ENCODE data around the gene NHLRC2. TPM values are rescaled to one million over a fixed set of nuclear protein-coding genes. Genes with fewer than 3 reads are reported as not detected.
A peak's percentile ranks its signal among the peaks of the same experiment; 100 is the strongest.

The NHLRC2 gene
- total RNA-seq, 1 donor from 2014 or later, result 27.2 TPM

DNA sequence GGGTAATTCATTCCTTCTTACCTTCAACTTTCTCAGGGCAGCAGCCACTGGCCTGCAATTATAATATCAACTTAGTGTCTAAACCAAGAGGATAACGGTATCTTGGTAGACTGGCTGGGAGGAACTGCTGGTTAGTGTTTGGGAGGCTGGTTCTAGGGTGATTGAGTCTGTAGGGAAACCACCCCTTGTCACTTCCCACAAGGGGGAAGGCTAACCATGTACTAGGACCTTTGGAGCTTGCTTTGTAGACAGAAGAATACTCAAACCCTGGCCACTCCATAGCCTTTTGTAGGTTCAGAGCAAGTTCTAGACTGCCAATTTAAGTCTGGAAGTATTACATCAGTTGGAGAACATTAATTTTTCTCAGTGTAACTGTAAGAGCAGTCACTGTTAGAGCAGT, 51.3 kb downstream of the NHLRC2 start:
- no peaks in the 10 kb centered on the region for H3K27me3 Mint-ChIP-seq

GRCh38 chr10:113907166-113907565, 52.7 kb downstream of the NHLRC2 start:
- H3K9me3 Mint-ChIP-seq, result no peaks in the 10 kb centered on the region
- no peaks in the 10 kb centered on the region for H3K4me1 Mint-ChIP-seq
- H3K36me3 Mint-ChIP-seq (ENCODE audit: low read depth), result peaks cover 33% of the 10 kb centered on the region
- no peak overlapping the region for H3K4me3 Mint-ChIP-seq
- no peaks in the 10 kb centered on the region for H3K27me3 Mint-ChIP-seq
- H3K27ac Mint-ChIP-seq, result no peak overlapping the region
- intact Hi-C loops (cut with micrococcal nuclease), result no loop called here
- no peak for DNase-seq

More for the DNA sequence above, 51.3 kb downstream of the NHLRC2 start:
- intact Hi-C loops (cut with micrococcal nuclease), result no loop called here
- no peak overlapping the region for H3K4me3 Mint-ChIP-seq
- H3K36me3 Mint-ChIP-seq (ENCODE audit: low read depth), result peaks cover 39% of the 10 kb centered on the region
- no peaks in the 10 kb centered on the region for H3K9me3 Mint-ChIP-seq
- no peak overlapping the region for H3K27ac Mint-ChIP-seq
- peaks cover 2% of the 10 kb centered on the region for H3K4me1 Mint-ChIP-seq
- no peak for DNase-seq

DNA sequence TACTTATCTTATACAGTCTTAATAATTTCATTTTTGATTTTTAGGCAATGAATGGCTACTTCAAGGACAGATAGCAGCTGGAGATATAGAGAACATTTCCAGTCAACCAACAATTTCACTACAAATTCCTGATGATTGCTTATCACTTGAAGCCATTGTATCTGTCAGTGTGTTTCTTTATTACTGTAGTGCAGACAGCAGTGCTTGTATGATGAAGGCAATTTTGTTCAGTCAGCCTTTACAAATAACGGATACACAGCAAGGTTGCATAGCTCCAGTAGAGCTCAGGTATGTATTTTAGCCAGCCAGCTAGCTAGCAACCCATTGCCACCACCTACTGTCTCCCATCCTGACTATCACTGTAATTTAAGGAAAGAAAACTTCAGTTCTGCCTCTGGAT, 53.8 kb downstream of the NHLRC2 start:
- H3K36me3 Mint-ChIP-seq (ENCODE audit: low read depth), result peaks cover 32% of the 10 kb centered on the region
- H3K9me3 Mint-ChIP-seq, result no peaks in the 10 kb centered on the region
- no peaks in the 10 kb centered on the region for H3K27me3 Mint-ChIP-seq
- H3K4me3 Mint-ChIP-seq, result no peak overlapping the region
- no peak for DNase-seq
- no peak overlapping the region for H3K27ac Mint-ChIP-seq
- H3K4me1 Mint-ChIP-seq, result no peaks in the 10 kb centered on the region
- intact Hi-C loops (cut with micrococcal nuclease), result no loop called here

DNA sequence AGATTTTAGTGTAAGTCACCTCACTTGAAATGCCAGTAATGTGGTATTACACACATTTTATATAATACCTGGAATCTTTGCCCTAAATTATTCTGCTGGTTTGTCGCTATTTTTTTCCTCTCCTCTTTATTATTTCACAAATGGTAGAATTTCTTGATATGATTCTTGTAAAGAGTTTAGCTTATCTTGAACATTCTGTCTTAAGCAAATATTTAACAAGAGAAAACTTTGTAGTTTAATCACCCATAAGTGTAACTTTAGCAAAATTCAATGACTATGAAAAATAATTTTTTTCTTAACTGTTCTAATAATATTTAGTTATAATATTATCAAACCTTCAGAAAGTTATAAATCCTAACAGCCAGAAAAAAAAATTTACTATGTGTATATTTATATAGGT, 56.7 kb downstream of the NHLRC2 start:
- DNase-seq, result no peak
- H3K36me3 Mint-ChIP-seq (ENCODE audit: low read depth), result peaks cover 11% of the 10 kb centered on the region
- intact Hi-C loops (cut with micrococcal nuclease), result no loop called here
- no peak overlapping the region for H3K4me3 Mint-ChIP-seq
- no peaks in the 10 kb centered on the region for H3K4me1 Mint-ChIP-seq
- no peak overlapping the region for H3K27ac Mint-ChIP-seq
- no peaks in the 10 kb centered on the region for H3K27me3 Mint-ChIP-seq
- no peaks in the 10 kb centered on the region for H3K9me3 Mint-ChIP-seq

DNA sequence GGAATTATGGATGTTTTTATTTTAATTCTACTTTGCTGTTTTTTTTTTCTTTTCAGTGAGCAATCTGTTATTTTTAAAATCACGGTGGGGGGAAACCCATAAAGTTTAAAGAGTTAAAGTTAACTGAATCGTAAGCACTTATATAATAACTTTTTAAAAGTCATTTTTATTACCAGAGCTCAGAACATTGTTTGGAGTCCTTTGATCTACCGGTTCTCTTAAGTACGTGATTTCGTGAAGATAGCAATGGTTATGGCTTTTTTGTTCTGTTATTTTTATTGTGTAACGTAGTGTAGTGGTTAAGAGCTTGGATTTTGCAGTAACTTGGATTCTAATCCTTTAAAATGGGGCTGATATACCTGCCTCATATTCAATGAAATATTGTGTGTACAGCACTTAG, 57.4 kb downstream of the NHLRC2 start:
- peaks cover 11% of the 10 kb centered on the region for H3K36me3 Mint-ChIP-seq (ENCODE audit: low read depth)
- H3K9me3 Mint-ChIP-seq, result no peaks in the 10 kb centered on the region
- no peak overlapping the region for H3K4me3 Mint-ChIP-seq
- H3K27ac Mint-ChIP-seq, result no peak overlapping the region
- H3K27me3 Mint-ChIP-seq, result no peaks in the 10 kb centered on the region
- intact Hi-C loops (cut with micrococcal nuclease), result no loop called here
- no peaks in the 10 kb centered on the region for H3K4me1 Mint-ChIP-seq
- no peak for DNase-seq

DNA sequence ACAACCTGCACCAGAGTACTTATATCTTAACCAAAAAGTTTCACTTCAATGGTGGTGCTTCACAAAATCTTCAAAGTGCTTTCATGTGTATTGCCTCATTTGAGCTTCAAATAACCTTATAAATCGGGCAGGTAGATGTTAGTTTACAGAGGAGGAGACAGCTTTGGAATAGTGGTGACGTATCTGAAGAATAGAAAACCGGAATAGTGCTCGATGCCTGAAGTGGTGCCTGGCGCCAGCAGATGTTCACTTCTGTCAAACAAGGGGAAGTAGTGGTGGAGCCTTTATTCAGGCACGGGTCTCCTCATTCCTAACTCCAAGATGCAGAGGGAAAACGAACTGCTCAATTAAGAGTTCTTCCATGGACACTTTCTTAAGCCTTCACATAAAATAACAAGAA, 58.1 kb downstream of the NHLRC2 start:
- Mint-ChIP-seq H3K9me3 (no peaks in the 10 kb centered on the region), H3K27me3 (no peaks in the 10 kb centered on the region), H3K27ac (no peak overlapping the region), H3K36me3 (ENCODE audit: low read depth) (peaks cover 7% of the 10 kb centered on the region), H3K4me1 (no peaks in the 10 kb centered on the region), H3K4me3 (no peak overlapping the region)
- intact Hi-C loops (cut with micrococcal nuclease), result no loop called here
- no peak for DNase-seq

DNA sequence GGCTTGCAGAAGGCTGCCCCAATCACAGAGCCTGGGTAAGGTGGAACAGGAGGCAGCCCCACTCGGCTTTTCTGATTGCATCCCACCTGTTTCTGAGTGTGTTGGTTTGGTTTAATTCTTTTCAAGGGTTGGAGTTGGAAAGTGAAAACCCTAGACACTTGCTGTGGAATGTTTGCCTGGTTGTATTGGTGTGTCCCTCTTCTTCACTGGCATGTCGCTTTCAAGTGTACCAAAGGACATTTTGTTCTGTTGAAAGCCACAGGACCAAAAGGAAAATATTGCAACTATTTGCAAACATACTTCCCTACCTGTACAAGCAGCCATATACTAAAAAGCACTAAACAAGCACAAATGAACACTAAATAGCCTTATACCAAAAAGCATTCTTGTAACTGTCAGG, 60.5 kb downstream of the NHLRC2 start:
- no peaks in the 10 kb centered on the region for H3K4me1 Mint-ChIP-seq
- H3K27ac Mint-ChIP-seq, result no peak overlapping the region
- no peaks in the 10 kb centered on the region for H3K27me3 Mint-ChIP-seq
- DNase-seq, result no peak
- no peaks in the 10 kb centered on the region for H3K9me3 Mint-ChIP-seq
- H3K4me3 Mint-ChIP-seq, result no peak overlapping the region
- H3K36me3 Mint-ChIP-seq (ENCODE audit: low read depth), result peaks cover 13% of the 10 kb centered on the region
- intact Hi-C loops (cut with micrococcal nuclease), result no loop called here

DNA sequence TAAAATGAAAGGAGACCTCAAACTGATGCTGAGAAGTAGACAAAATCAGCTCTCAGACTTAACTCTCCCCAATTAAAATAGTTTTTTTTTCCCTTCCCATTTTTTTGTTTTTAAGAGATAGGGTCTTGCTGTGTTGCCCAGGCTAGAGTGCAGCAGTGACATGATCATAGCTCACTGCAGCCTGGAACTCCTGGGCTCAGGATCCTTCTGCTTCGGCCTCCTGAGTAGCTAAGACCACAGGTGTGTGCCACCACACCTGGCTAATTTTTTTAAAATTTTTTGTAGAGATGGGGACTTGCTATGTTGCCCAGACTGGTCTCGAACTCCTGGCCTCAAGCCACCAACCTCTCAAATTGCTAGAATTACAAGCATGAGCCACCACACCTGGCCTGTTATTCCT, 61.1 kb downstream of the NHLRC2 start:
- Mint-ChIP-seq H3K27ac (no peak overlapping the region), H3K9me3 (no peaks in the 10 kb centered on the region), H3K36me3 (ENCODE audit: low read depth) (peaks cover 13% of the 10 kb centered on the region), H3K4me1 (no peaks in the 10 kb centered on the region), H3K4me3 (no peak overlapping the region), H3K27me3 (no peaks in the 10 kb centered on the region)
- no peak for DNase-seq
- intact Hi-C loops (cut with micrococcal nuclease), result no loop called here

DNA sequence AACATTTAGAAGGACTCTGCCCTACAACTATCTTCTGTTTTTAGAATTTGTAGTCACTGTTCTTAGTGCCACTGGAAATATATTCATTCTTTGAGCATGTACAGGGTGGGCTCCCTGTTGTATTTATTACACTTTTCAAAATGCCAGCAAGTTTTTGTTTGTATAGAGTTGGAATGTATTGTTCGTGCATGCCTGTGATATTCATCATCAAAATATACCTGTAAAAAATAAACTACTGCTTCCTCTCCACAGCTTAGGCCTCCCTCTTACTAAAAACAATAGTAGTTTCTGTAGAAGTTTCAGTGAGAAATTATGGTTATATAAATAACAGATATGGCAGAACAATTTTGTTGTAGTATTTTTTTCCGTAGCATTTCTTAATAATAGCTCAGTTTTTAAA, 61.6 kb downstream of the NHLRC2 start:
- H3K27ac Mint-ChIP-seq, result no peak overlapping the region

GRCh38 chr10:113917636-113918035, 63.2 kb downstream of the NHLRC2 start:
- Mint-ChIP-seq H3K4me1 (no peaks in the 10 kb centered on the region), H3K4me3 (no peak overlapping the region), H3K36me3 (ENCODE audit: low read depth) (peaks cover 9% of the 10 kb centered on the region), H3K27me3 (peaks cover 6% of the 10 kb centered on the region), H3K27ac (no peak overlapping the region), H3K9me3 (no peaks in the 10 kb centered on the region)
- intact Hi-C loops (cut with micrococcal nuclease), result no loop called here
- no peak for DNase-seq

More for the DNA sequence above, 61.6 kb downstream of the NHLRC2 start:
- H3K4me1 Mint-ChIP-seq, result no peaks in the 10 kb centered on the region
- intact Hi-C loops (cut with micrococcal nuclease), result no loop called here
- H3K4me3 Mint-ChIP-seq, result no peak overlapping the region
- no peaks in the 10 kb centered on the region for H3K9me3 Mint-ChIP-seq
- peaks cover 13% of the 10 kb centered on the region for H3K36me3 Mint-ChIP-seq (ENCODE audit: low read depth)
- no peak for DNase-seq
- H3K27me3 Mint-ChIP-seq, result no peaks in the 10 kb centered on the region

DNA sequence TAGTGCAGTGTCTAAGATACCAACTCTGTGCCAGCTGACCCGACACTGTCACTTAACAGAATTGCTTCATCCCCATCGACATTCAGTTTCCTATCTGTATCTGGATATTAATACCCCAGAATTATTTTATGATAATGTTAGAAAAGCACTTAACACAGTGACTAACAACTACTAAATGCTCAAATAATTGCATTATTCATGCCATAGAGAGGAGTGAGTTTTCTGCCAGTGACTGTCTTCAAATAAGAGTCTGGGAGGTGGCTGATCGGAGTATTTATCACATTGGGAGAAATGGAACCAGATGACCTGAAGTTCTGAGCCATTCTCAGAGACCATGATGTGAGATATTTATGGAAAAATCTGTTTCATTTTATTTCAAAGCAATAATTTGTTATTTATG, 65.7 kb downstream of the NHLRC2 start:
- no peak for DNase-seq
- H3K9me3 Mint-ChIP-seq, result peaks cover 5% of the 10 kb centered on the region
- peaks cover 9% of the 10 kb centered on the region for H3K36me3 Mint-ChIP-seq (ENCODE audit: low read depth)
- no peak overlapping the region for H3K4me3 Mint-ChIP-seq
- no peak overlapping the region for H3K27ac Mint-ChIP-seq
- intact Hi-C loops (cut with micrococcal nuclease), result no loop called here
- no peaks in the 10 kb centered on the region for H3K4me1 Mint-ChIP-seq
- peaks cover 12% of the 10 kb centered on the region for H3K27me3 Mint-ChIP-seq

GRCh38 chr10:113920875-113921274, 66.4 kb downstream of the NHLRC2 start:
- Mint-ChIP-seq H3K36me3 (ENCODE audit: low read depth) (peaks cover 9% of the 10 kb centered on the region), H3K9me3 (peaks cover 7% of the 10 kb centered on the region), H3K27ac (no peak overlapping the region), H3K27me3 (peaks cover 16% of the 10 kb centered on the region), H3K4me3 (no peak overlapping the region), H3K4me1 (no peaks in the 10 kb centered on the region)
- no peak for DNase-seq
- intact Hi-C loops (cut with micrococcal nuclease), result no loop called here

GRCh38 chr10:113921561-113922370, 67.3 kb downstream of the NHLRC2 start:
- Mint-ChIP-seq H3K9me3 (peaks cover 7% of the 10 kb centered on the region), H3K27me3 (peaks cover 20% of the 10 kb centered on the region), H3K4me1 (no peaks in the 10 kb centered on the region), H3K27ac (no peak overlapping the region), H3K4me3 (no peak overlapping the region), H3K36me3 (ENCODE audit: low read depth) (peaks cover 9% of the 10 kb centered on the region)
- intact Hi-C loops (cut with micrococcal nuclease), result no loop called here
- peak; percentile 25 for DNase-seq

- peaks cover 28% of the 10 kb centered on the region for H3K27me3 Mint-ChIP-seq
- H3K27ac Mint-ChIP-seq, result no peak overlapping the region
- peaks cover 3% of the 10 kb centered on the region for H3K36me3 Mint-ChIP-seq (ENCODE audit: low read depth)
- no peaks in the 10 kb centered on the region for H3K4me1 Mint-ChIP-seq
- H3K4me3 Mint-ChIP-seq, result no peak overlapping the region
- H3K9me3 Mint-ChIP-seq, result peaks cover 7% of the 10 kb centered on the region
- peak; percentile 47 for DNase-seq
- intact Hi-C loops (cut with micrococcal nuclease), result no loop called here
Measured at GRCh38 chr10:113922787-113923570, 68.5 kb downstream of the NHLRC2 start.
